ENCODE results near the gene SLAMF1. TPM values are rescaled to one million over a fixed set of nuclear protein-coding genes. Genes with fewer than 3 reads are reported as not detected.
"Not testable (repeated sequence)": the region's sequence is repeated elsewhere in the genome, so short reads cannot be mapped to it uniquely, and the experiment has no call there.

Gene SLAMF1
- total RNA-seq, 2 donors from 2014 or later, result 52.1 to 86.2 TPM

DNA sequence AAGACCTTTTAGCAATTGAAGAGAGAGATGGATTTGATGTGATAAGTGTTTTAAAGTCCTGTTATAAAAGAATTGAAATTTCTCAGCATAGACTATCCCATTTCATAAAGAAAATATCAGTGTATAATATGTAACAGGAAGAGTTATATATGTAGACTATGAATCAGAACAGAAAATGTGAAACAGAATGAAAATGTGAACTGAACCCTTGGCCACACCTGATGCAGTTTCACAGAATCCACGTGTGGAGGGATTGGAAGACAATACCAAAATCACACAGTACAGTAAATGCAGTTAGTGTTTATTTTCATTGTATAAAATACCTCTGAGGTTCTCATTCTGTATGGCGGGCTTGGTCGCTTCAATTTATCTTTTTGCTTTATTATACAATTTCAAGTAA, 9.9 kb upstream of the SLAMF1 start:
- ATAC-seq (peak in 1 of 2 donors; percentile 36), DNase-seq (ENCODE audit: low spot score) (no peak)
- Mint-ChIP-seq H3K4me3 (peak overlapping the region; percentile 3), H3K27me3 (no peaks in the 10 kb centered on the region), H3K4me1 (ENCODE audit: low read depth in 2 of 2) (peaks cover 33 to 49% of the 10 kb centered on the region in 2 donors), H3K9me3 (peaks cover 5% of the 10 kb centered on the region), H3K27ac (peak overlapping the region; percentile 12 to 66), H3K36me3 (peaks cover 26% of the 10 kb centered on the region)

DNA sequence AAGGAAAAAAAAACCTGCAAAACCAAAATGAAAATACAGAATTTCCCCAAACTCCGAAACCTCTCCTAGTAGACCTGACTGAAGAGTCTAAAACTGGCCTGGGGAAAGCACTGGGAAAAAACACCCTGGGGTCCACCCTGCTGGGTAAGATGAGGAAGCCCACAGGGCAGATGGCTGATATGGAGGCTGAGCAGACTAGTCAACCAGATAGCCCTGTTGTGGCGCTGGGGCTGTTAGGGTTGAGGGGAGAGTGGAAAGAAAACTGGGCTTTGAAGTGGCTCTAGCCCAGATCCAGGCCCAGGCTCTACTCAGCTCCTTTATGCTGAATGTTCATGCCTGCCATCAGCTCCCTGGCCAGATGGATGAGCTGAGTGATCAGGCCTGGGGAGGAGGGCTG, 6.8 kb upstream of the SLAMF1 start:
- Mint-ChIP-seq H3K4me3 (no peak overlapping the region), H3K4me1 (ENCODE audit: low read depth in 2 of 2) (peaks cover 26 to 38% of the 10 kb centered on the region in 2 donors), H3K27ac (peak overlapping the region; percentile 20 to 78), H3K27me3 (no peaks in the 10 kb centered on the region), H3K9me3 (no peaks in the 10 kb centered on the region), H3K36me3 (no peaks in the 10 kb centered on the region)
- no peak for DNase-seq (ENCODE audit: low spot score)
- no peak for ATAC-seq

GRCh38 chr1:160652924-160653619, 6.2 kb upstream of the SLAMF1 start:
- Mint-ChIP-seq H3K27ac (peak overlapping the region; percentile 20 to 78), H3K4me3 (no peak overlapping the region), H3K36me3 (no peaks in the 10 kb centered on the region), H3K9me3 (no peaks in the 10 kb centered on the region), H3K4me1 (ENCODE audit: low read depth in 2 of 2) (peaks cover 27 to 40% of the 10 kb centered on the region in 2 donors), H3K27me3 (no peaks in the 10 kb centered on the region)
- no peak for ATAC-seq
- no peak for DNase-seq (ENCODE audit: low spot score)

GRCh38 chr1:160652065-160652641, 5.3 kb upstream of the SLAMF1 start:
- H3K27ac Mint-ChIP-seq, result peak overlapping the region in 1 of 2 donors; percentile 11

DNA sequence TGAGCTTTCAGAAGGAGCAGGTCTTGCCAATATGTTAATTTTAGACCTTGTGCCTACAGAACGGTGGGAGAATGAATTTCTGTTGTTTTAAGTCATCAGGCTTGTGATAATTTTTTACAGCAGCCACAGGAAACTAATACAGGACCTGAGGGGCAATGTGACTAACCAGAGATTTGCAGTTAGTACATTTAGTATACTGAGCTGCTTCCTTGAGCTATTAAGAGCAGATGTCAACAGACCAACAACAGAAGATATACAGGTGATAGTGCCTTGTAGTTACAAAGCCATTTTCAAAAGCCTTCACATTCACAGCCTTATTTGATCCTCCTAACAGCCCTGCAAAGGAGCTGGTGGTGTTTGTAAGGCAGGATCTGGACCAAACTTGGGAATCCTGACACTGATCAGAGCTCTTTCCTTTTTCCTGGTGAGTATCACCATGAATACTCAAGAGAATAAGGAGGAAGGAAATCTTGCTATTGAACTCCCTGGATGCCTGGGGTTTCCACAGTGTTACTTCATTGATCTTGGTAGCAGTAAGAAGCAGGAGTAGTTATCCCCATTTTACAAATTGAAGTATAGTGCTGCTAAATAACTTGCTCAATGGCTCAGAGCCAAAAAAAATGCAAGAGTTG, 4.7 kb upstream of the SLAMF1 start:
- ATAC-seq, result no peak
- no peaks in the 10 kb centered on the region for H3K36me3 Mint-ChIP-seq
- H3K9me3 Mint-ChIP-seq, result no peaks in the 10 kb centered on the region
- no peaks in the 10 kb centered on the region for H3K27me3 Mint-ChIP-seq
- no peak overlapping the region for H3K4me3 Mint-ChIP-seq
- peaks cover 36 to 42% of the 10 kb centered on the region in 2 donors for H3K4me1 Mint-ChIP-seq (ENCODE audit: low read depth in 2 of 2)
- no peak for DNase-seq (ENCODE audit: low spot score)
- H3K27ac Mint-ChIP-seq, result peak overlapping the region in 1 of 2 donors; percentile 11

More at GRCh38 chr1:160652065-160652641, 5.3 kb upstream of the SLAMF1 start:
- DNase-seq (ENCODE audit: low spot score); H3K4me3 Mint-ChIP-seq; H3K36me3 Mint-ChIP-seq; H3K27me3 Mint-ChIP-seq; H3K9me3 Mint-ChIP-seq; ATAC-seq: not testable (repeated sequence)
- H3K4me1 Mint-ChIP-seq (ENCODE audit: low read depth in 2 of 2), result peaks cover 35 to 45% of the 10 kb centered on the region in 2 donors

DNA sequence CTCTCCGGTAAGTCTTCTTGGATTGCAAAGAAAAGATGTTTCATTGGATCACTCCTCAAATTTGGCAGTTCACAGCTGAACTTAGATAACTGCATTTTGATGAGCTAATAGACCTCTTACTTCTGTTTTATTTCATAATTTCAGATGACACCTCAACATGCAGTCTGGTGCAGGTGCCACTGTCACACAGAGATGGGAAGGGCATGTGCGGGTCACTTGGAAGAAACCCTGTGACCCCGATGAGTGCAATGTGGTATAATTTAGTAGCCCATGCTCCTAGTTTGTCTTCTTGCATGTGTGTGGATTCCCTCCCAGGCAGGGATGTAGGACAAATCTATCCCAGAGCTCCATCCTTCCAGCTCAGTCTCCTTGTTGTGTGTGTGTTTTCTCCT, 481 bp upstream of the SLAMF1 start:
- ATAC-seq (peak; percentile 39 to 40), DNase-seq (ENCODE audit: low spot score) (no peak)
- Mint-ChIP-seq H3K9me3 (no peaks in the 10 kb centered on the region), H3K36me3 (peaks cover 6% of the 10 kb centered on the region), H3K27me3 (no peaks in the 10 kb centered on the region), H3K4me3 (peak overlapping the region; percentile 87), H3K27ac (peak overlapping the region; percentile 78 to 95), H3K4me1 (ENCODE audit: low read depth in 2 of 2) (peaks cover 47 to 54% of the 10 kb centered on the region in 2 donors)

DNA sequence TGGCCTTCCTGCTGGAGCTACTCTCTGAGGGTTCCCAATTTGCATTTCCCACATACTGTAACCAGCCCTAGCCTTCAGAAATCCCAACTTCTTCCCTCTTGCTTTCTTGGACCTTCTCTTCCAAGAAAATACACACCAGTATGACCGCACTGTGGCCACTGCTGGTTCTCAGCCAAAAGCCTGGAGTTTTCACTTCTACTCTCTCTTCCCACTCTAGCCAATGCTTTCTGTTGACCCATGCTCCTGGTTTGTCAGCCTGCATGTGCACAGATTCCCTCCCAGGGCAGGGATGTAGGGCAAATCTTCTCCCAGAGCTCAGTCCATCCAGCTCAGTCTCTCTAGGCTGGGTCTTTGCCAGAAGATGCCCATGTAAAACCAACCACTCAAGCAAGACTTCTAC, 664 bp downstream of the SLAMF1 start:
- Mint-ChIP-seq H3K27ac (peak overlapping the region; percentile 78 to 95), H3K9me3 (no peaks in the 10 kb centered on the region), H3K4me1 (ENCODE audit: low read depth in 2 of 2) (peaks cover 53 to 55% of the 10 kb centered on the region in 2 donors), H3K27me3 (no peaks in the 10 kb centered on the region), H3K4me3 (peak overlapping the region; percentile 87), H3K36me3 (peaks cover 6% of the 10 kb centered on the region)
- no peak for DNase-seq (ENCODE audit: low spot score)
- no peak for ATAC-seq

DNA sequence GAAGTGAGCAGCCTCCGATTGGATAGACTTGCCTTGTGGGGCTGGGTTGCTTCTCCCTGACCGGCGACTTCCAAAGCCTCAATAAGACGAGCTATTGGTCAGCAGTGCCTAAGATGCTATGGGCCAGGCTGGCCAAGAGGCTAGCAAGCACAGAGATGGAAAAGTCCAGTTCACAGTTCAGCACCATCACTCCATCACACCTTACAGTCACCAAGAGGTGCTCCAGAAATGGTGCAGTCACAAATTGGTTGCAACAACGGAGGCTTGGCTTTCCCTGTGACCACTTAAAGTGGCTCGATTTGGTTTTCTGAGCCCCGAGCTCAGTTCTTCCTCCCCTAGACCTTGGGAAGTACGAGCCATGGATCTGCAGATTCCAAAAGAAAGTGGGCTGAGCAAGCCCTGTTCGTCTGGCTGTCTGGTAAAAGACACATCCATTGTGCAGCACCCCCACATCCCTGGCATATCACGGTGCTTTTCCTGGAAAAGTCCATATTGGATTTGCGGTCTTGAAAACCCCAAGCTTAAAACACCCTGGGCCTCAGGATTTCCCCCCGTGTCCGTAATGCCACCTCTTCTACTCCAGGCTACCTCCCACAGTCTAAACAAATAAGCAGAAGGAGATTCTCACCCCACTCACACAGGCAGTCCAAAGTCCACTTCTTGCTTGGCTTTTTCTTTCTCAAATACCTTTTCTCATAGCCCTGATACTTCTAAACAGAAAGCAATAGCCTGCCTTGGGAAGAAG, 1.3 kb downstream of the SLAMF1 start:
- no peaks in the 10 kb centered on the region for H3K27me3 Mint-ChIP-seq
- peak overlapping the region; percentile 87 for H3K4me3 Mint-ChIP-seq
- ATAC-seq, result no peak
- peaks cover 11% of the 10 kb centered on the region for H3K36me3 Mint-ChIP-seq
- H3K4me1 Mint-ChIP-seq (ENCODE audit: low read depth in 2 of 2), result peaks cover 53 to 55% of the 10 kb centered on the region in 2 donors
- H3K9me3 Mint-ChIP-seq, result no peaks in the 10 kb centered on the region
- peak overlapping the region; percentile 83 to 95 for H3K27ac Mint-ChIP-seq
- no peak for DNase-seq (ENCODE audit: low spot score)

GRCh38 chr1:160644399-160644798, 2.4 kb downstream of the SLAMF1 start:
- Mint-ChIP-seq H3K4me1 (ENCODE audit: low read depth in 2 of 2) (peaks cover 62 to 65% of the 10 kb centered on the region in 2 donors), H3K4me3 (peak overlapping the region; percentile 87), H3K27me3 (no peaks in the 10 kb centered on the region), H3K27ac (peak overlapping the region; percentile 83 to 95), H3K36me3 (peaks cover 19% of the 10 kb centered on the region), H3K9me3 (peaks cover 5% of the 10 kb centered on the region)
- DNase-seq (ENCODE audit: low spot score), result no peak
- no peak for ATAC-seq

GRCh38 chr1:160643138-160643537, 3.7 kb downstream of the SLAMF1 start:
- DNase-seq (ENCODE audit: low spot score) (no peak), ATAC-seq (no peak)
- peaks cover 69 to 74% of the 10 kb centered on the region in 2 donors for H3K4me1 Mint-ChIP-seq (ENCODE audit: low read depth in 2 of 2)
- H3K27ac Mint-ChIP-seq, result peak overlapping the region; percentile 83 to 95
- no peaks in the 10 kb centered on the region for H3K27me3 Mint-ChIP-seq
- H3K9me3 Mint-ChIP-seq, result peaks cover 5% of the 10 kb centered on the region
- peak overlapping the region; percentile 87 for H3K4me3 Mint-ChIP-seq
- peaks cover 21% of the 10 kb centered on the region for H3K36me3 Mint-ChIP-seq

DNA sequence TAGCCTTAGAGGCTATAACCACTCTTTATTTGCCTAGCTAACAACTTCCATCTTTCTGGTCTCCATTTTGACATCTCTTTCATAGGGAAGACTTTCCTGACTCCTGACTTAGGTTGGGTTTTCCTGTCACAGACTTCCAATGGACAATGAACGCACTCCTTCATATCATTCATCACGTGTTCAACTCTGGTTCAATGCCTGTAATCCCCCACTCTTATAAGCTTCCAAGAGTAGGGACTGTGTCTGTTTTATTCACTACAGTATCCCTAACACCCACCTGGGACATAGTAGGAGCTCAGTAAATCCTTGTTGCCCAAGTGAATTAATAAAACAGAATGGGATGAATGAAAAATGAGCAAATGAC, 4.6 kb downstream of the SLAMF1 start:
- peaks cover 21% of the 10 kb centered on the region for H3K36me3 Mint-ChIP-seq
- H3K9me3 Mint-ChIP-seq, result peaks cover 5% of the 10 kb centered on the region
- ATAC-seq, result no peak

GRCh38 chr1:160641323-160642280, 5.2 kb downstream of the SLAMF1 start:
- no peak for ATAC-seq
- Mint-ChIP-seq H3K4me1 (ENCODE audit: low read depth in 2 of 2) (peaks cover 72 to 75% of the 10 kb centered on the region in 2 donors), H3K4me3 (peak overlapping the region; percentile 87), H3K36me3 (peaks cover 21% of the 10 kb centered on the region), H3K9me3 (peaks cover 5% of the 10 kb centered on the region), H3K27me3 (no peaks in the 10 kb centered on the region), H3K27ac (peak overlapping the region; percentile 83 to 95)
- no peak for DNase-seq (ENCODE audit: low spot score)

More for the DNA sequence above, 4.6 kb downstream of the SLAMF1 start:
- peak overlapping the region; percentile 87 for H3K4me3 Mint-ChIP-seq
- DNase-seq (ENCODE audit: low spot score), result no peak
- peak overlapping the region; percentile 83 to 95 for H3K27ac Mint-ChIP-seq
- H3K27me3 Mint-ChIP-seq, result no peaks in the 10 kb centered on the region
- H3K4me1 Mint-ChIP-seq (ENCODE audit: low read depth in 2 of 2), result peaks cover 69 to 76% of the 10 kb centered on the region in 2 donors
